ENCODE data around the gene PRR15L.
"Not testable (repeated sequence)": the region's sequence is repeated elsewhere in the genome, so short reads cannot be mapped to it uniquely, and the experiment has no call there.

The PRR15L gene, protein sequence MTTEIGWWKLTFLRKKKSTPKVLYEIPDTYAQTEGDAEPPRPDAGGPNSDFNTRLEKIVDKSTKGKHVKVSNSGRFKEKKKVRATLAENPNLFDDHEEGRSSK

DNA sequence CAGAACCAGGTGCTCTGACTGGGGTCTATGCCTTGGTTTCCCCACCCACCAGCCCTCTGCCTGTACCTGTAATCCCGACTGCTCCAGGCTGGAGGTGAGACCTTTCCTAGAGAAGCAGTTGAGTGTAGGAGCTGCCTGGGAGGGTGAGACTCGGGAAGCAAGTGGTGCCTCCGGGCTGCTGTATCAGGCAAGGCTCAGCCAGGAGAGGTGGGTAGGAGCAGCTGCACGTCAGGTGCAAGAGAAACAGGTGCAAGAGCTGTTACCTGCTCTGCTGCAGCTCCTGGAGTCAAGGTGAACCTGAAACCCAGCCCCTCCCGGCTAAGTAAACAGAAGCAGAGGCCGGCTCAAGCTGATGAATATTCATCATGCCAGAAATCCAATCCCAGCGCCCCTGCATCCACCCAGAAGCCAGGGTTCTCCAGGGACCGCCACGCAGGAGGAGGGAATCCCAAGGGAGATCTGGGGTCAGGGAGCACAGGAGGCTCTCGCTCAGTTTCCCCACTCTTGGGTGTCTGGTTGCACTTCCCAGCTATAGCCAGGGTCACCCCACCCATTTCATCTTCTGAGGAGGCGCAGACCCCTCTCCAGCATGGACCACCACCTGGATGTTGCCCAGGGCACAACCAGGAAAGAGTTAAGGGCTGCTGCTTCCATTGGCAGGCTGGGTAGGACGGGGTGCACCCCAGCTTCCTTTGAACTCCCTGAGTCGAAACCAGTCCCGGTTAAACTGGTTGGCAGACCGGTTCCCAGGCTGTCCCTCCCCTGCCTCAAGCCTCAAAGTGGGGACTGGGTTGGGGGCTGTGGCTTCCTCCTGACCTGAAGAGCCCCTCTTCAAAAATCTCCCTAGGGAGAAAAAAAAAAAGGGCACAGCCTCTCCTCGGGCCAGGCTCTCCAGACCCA lies at the start of gene PRR15L:
TSS of gene PRR15L (minus strand) at position 293 of the 900 bp plus-strand sequence. CDS start 4,649 bp downstream, outside the sequence.
- DNase-seq, result peak; percentile 84

DNA sequence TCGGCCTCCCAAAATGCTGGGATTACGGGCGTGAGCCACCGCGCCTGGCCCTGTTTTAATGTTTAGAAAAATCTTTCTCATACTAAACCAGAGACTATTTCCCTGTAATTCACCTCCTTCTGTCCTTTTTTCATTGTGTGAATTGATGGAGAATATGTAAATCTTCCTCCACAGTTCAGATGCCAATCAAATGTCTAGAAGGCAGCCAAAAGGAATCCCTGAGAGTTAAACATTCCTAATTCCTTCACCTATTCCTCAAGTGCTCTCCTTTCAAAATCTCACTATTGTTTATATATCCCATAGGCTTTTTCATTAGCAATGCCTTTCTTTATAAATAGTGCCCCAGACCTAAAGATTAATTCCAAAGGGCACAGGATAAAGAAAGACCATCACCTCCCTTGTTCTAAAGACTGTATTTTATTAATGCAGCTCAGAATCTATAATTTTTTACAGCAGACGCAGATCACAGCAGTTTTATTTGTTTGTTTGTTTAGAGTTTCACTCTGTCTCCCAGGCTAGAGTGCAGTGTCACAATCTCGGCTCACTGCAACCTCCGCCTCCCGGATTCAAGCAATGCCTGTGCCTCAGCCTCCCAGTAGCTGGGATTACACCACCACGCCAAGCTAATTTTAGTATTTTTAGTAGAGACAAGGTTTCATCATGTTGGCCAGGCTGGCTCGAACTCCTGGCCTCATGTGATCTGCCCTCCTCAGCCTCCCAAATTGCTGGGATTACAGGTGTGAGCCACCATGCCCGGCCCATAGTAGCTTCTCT lies 49.4 kb upstream of the PRR15L start:
- DNase-seq, result no peak

DNA sequence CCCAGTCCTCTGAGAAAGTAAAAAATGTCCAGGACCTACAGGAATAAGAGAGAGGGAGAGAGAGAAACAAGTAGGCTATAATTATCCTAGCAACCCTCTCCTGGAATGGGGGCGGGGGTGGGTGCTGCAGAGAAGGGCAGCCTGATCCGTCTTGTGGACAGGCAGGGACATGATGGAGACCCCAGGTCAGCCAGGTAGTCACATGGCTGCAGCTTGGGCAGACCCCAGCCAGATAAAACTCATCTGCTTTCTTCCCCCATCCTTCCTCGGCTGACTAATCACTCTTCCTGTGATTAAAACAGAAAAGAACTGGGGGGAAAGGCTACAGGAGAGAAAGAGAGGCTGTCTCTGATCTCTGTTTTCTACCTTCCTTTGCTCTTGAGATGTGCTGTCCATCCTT lies 47.3 kb upstream of the PRR15L start:
- DNase-seq, result no peak

DNA sequence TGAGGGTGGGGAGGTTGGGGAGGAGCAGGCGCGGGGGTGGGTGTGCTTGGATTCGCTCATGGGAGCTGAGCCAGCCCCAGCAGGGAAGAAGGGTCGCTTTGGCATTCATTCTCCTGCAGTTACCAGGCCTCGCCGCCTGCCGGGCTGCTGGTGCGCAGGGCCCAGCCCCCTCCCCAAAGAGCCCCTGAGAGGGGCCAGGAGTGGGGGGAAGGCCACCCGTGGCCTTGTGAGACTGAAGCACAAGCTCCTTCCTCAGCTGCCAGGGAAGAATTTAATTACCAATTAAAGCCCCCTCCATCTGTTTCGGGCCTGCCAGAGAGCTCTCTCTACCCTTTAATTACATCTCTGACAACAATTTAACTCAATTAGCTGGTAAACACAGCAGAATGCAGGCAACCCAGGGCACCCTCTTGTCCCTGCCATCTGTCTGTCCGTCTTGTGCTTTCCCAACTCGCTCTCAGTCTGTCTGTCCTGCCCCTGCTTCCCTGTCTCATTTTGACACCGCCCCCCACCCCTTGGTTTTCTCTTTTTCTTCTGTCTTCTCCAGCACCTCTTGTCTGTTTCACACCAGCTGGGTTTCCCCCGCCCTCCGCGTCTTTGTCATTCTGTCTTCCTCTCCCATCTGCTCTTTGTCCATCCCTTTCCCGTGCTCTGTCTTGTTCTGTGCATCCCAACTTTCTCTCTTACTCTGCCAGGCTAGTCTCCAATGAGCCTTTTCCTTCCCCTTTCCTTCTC lies 45.9 kb upstream of the PRR15L start:
- DNase-seq, result no peak

DNA sequence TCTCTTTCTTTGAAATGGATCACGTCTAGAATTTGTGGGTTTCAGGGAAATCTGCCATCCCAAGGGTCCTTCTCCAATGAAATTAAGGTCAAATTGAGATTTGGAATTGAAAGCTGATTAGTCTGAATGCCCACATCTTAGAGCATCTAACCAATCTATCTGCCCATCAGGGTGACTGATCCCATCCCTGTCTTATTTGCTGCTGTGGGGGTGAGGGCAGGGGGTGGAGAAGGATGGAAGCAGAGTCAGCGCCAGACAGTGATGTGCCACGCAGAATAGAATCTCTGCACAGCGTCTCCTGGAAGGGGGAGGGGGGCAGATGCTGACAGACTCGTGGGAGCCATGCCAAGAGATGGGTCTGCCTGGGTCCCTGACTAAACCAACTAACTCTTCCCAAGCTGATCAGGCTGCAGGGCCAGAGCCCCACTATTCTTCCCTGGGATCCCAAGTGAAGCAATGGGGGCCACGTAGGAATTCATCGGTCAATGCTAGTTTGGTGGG lies 45.3 kb upstream of the PRR15L start:
- DNase-seq, result no peak

DNA sequence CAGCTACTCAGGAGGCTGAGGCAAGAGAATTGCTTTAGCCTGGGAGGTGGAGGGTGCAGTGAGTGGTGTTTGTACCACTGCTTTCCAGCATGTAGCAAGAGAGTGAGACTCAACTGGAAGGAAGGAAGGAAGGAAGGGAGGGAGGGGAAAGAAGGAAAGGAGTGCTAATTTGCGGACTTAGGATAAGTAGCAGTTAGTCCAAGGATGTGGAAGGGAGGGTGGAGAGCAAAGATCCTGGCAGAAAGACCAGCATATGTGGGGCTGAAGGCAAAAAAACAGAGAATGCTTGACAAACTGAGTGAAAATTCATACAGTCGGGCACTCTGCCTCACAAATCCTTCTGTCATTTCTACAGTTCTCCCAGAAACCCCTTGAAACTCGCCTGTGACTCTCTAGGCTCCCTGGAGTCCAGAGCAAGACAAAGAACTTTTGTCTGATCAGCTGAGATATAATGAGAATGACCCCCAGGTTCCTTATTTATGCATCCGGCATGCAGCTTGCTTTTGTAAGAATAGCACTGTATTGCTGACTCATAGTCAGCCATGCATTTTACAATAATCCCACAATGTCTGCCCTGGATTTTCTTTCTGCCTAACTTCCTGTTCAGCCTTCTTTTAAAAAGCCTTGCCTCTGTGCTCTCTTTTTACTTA lies 44.7 kb upstream of the PRR15L start:
- DNase-seq, result no peak

DNA sequence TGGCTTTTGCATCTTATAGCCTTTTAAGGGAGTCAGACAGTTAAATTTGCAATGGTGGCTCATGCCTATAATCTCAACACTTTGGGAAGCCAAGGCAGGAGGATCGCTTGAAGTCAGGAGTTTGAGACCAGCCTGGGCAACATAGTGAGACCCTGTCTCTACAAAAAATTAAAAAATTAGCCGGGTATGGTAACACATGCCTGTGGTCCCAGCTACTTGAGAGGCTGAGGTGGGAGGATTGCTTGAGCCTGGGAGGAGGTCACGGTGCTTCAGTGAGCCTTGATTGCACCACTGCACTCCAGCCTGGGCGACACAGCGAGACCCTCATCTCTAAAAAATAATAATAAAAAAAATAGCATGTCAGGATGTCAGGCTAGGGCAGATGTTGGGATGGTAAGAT lies 44.0 kb upstream of the PRR15L start:
- DNase-seq, result not testable (repeated sequence)

DNA sequence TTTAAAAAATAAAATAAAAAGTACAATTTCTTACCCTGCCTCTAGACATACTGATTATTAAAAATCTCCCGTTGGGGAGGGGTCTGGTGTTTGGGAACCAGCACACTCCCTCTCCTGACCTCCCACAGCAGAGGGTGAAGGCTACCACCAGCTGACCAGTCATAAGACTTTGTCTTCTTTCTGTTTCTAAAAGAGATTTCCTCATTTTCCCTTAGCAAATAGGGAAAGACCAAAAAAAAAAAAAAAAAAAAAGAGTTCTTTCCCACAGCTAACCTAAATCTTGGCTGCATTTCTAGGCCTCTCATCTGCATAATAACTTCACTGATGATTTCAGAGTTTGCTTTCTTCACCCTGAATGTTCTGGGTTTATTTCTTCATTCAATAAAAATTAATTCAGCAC lies 43.5 kb upstream of the PRR15L start:
- no peak for DNase-seq

DNA sequence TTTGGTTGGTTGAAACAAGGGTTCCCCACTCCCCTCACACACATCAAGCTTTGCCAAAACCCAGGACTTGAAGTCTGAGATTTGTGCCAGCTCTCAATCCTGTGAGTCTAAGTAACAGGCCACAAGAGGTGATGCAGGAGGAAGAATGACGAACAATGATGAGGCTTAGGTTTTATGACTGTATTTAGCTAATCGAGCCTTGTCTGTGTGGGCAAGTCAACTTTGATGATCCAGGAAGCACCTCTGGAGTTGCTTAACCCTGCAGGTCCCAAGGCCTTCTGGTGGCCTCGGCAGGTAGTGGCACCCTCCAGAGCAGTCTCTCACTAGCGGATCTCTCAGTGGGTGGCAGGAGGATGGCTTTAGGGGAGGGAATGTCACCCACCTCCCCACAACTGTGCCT lies 41.9 kb upstream of the PRR15L start:
- DNase-seq, result no peak

DNA sequence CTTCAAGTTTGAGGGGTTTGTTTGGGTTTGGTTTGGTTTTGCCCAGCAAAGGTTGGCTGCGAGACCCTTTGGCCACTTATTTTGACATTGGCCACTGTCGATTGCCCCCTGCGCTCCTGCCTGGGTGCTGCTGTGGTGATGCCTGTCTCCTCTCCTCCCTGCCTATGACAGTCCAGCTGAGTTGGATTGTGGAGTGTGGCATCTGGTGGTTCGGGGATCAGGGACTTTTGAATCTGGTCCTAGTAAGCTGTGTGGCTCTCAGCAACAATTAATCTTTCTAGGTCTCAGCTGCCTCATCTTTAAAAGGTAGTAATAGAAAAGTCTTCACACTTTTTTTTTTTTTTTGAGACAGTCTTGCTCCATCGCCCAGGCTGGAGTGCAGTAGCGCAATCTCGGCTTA lies 40.4 kb upstream of the PRR15L start:
- DNase-seq, result no peak

DNA sequence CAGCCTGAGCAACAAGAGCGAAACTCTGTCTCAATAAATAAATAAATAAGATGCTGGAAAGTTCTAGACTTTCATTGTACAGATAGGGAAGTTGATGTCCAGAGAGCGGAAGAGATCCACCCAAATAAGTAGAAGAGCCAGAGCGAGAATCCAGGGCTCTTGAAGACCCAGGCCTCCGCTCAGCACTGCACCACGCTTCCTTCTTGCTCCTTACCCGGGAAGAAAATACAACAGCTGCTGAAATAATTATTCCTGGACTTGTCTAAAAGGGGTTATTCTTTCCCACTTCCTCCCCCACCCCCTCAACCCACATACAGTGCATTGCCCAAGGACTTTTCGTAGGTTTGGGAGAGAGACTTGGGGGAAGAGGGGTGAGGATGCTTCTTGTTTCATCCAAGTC lies 39.9 kb upstream of the PRR15L start:
- no peak for DNase-seq

DNA sequence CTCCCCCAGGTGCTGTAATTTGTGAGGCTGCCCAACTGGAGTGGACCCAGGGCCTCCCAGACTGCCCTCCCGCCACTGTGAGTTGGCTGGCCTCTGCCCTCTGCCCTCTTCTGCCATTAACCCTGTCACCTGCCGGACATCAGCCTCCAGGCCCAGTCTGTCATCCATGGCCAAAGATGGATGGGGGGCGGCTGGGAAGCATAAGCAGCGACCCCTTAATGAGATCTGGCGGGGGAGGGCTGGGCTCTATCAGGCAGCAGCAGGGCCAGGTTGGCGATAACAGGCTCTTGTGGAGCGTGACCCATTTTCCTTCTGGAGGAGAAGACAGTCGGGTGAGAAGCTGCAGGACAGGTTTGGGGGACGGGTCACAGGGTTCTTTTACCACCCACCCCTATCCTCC lies 38.5 kb upstream of the PRR15L start:
- no peak for DNase-seq

DNA sequence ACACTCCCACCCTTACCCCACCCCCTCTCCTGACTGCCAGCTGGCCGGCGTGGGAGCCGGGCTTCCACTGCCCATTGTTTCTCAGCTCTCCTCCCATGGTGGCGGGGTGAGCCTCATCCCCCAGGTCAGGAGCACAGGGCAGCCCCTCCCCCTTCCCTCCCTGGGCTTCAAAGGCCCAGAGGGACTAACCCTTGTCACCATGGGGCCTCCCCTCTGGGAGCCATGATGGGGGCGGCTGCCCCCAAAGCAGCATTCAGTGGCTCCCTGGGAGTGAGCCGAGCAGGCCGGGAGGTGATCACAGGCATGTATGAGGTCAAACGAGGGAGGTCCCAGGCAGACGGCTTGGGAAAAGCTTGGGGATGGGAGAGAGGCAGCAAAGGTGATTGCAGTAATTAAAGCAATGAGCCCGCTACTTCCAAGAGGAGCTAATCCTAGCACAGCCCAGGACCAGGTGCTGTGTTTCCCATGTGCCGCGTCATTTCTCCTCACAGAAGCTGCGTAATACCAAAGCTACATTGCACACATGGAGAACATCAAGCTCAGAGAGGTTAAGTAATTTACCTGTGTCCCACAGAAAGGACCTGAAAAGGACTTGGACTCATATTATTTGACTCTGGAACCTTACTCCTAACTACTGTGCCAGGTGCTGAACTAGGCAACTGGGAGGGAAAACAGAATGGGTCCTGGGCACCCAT lies 37.7 kb upstream of the PRR15L start:
- DNase-seq, result no peak

DNA sequence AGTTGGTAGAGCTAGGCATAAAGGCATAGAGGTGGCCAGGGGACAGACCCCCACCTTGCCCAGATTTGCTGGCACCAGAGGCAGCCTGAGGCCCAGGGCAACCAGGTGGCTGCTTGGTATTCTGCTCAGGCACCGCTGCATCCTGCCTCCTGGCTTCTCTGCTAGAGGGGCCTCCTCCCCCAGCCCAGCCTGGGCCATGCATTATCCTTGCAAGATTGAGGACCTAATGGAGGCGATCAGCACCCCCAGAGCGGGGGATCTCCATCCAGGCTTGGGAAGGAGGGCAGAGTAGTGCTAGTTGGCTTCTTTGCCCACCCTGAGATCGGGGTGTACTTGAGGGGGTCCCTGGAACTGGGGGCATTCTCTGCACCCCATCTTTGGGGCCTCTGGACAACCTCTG lies 37.0 kb upstream of the PRR15L start:
- no peak for DNase-seq

DNA sequence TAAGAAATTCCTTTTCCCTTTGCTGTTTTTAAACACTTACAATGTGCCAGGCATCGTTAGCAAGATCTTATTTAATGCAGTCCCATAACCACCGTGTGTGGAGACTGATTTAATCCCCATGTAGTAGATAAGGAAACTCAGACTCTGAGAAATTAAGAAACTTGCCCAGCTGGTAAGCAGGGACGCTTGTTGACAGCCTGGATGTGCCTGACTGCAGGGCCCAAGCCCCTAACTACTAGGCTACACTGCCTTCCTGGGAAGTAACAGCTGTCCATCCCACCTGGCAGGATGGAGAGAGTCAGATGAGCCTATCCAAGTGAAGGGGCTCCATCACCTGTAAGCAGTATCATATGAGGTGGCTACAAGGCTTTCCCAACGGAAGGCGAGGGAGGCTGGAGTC lies 36.3 kb upstream of the PRR15L start:
- no peak for DNase-seq

DNA sequence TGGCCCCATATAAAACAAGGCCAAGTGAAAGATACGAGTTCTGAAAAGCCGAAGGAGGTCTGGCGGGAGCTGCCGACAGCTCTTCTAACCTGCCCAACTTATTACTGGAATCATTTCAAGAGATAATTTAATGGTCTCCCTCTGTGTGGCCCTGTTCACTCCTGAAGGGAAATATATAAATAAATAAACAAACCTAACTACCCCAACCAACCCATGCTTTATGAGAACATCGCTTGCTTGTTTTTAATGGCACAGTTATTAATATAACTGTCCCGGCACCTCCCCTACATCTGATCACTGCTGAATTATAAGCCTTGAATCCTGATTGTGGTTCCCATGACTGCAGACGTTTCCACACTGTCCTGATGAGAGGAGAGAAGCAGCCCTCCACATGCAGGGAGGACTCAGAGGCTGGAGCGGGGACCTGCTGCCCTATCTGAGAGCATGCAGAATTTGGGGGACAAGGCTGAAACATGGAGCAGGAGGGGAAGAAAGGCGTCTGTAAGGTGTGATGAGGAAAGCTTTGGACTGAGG lies 35.4 kb upstream of the PRR15L start:
- DNase-seq, result no peak

DNA sequence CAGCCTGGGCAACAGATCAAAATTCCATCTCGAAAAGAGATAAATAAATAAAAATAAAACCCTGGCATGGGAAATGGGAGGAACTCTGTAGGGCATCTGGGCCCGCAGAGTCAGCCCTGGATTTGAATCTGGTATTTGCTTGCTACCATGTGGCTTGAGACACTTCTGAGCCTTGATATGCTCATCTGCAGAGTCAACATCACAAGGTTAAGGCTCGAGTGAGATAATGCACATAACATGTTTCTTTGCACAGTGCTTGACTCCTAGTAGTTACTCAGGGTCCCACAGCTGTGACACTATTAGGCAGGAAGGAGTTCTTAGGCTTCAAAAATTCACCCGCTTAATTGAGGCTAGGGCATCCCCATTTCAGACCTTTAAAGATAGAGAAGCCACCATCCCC lies 34.5 kb upstream of the PRR15L start:
- no peak for DNase-seq

DNA sequence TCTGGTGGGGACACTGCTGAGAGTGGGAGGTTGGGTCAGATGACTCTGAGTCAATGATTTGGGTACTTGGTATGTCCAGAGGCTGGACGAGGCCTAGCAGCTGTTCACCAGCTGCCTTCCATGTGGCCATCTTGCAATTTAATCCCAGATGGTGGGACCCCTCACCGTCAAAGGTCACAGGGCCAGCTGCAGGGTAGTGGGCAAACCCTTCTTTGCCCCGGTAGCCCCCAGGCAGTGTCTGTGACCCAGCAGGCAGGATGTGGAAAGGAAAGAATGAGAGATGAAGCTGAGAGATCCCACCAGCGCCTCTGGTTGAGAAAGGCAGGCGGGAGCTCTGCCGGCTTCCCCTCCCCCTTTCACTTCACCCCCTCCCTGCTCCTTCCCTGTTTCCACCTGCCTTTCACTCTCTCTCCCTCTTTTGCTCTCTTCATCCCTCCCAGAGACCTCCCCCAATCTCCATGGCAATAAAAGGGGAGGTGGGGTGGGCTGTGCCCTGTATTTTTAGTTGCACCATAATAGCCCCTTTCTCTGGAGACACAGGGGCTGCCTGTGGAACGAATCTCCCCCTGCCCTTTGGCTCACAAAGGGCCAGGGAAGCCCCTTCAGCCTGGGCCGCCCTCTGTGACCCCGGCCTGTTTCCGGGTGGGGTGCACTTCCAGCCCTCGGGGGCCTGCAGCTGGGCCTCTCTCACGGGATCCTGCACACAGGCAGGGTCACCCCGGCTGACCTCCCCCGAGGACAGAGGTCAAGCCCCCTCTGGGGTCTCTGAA lies 33.5 kb upstream of the PRR15L start:
- no peak for DNase-seq

DNA sequence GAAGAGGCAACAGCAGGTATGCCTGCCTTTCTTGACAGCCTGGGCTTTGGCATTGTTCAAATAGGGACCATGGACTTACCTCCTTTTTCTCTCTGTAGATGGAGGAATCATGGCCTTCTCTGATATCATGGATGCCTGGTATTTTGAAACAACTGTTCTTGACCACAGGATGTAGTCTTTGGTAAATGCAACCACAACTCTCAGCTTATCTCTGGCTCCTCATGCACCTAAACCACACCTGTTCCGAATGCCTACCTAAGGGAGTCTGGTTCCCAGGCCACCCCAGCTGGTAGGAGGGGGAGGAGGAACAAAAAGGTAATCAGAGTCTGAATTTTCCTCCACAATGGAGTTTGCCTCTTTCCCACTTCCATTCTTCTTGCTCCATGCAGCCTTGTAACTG lies 32.0 kb upstream of the PRR15L start:
- no peak for DNase-seq

DNA sequence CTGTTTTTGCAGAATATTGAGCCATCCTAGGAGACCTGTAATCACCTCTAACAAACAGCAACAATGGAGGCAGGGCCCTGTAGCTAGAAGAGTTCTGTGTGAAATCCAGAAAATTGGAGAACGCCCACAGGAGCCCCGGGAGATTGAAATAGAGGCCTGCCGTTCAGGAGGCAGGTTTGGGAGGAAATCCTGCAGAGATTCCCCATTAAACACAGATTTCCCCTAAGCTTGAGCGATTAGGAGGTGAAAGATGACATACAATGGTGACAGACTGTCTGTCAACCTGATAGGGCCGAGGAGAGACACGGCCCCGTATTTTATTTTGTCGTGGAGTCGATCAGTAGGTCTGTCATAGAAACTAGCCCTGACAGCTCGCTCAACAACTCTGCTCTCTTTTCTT lies 31.5 kb upstream of the PRR15L start:
- DNase-seq, result no peak

DNA sequence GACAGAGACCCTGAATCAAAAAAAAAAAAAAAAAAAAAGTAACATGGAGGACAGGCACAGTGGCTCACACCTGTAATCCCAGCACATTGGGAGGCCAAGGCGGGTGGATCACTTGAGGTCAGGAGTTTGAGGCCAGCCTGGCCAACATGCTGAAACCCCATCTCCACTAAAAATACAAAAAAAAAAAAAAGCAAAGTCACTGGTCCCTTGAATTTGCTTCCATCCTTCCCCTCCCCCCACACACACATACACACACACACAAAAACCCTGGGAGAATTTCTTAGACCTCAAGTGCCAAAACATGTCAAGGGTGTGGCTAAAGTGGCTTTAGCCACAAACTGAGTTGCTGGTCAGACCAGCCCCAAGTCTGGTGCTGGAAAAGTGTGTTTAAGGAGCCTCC lies 30.8 kb upstream of the PRR15L start:
- not testable (repeated sequence) for DNase-seq

Measured in NCI-H187 treated with DMSO at 0.1 percent for 48 hours (cell line).